ENCODE data around the gene MAPK8IP1. TPM values are rescaled to one million over a fixed set of nuclear protein-coding genes. Genes with fewer than 3 reads are reported as not detected.
A peak's percentile ranks its signal among the peaks of the same experiment; 100 is the strongest.

The MAPK8IP1 gene
- total RNA-seq, 1 donor, result 8.0 TPM

- Histone ChIP-seq H2AFZ (ENCODE audit: low read length) (no peak overlapping the region), H3K9me3 (ENCODE audit: low read depth, low read length) (no peaks in the 10 kb centered on the region), H3K4me2 (ENCODE audit: insufficient read depth, low read length) (no peak overlapping the region), H3K27me3 (ENCODE audit: insufficient read depth, low read length) (no peaks in the 10 kb centered on the region), H3K36me3 (ENCODE audit: insufficient read depth, low read length) (peaks cover 4% of the 10 kb centered on the region), H3K4me3 (ENCODE audit: insufficient read depth, low read length) (no peak overlapping the region), H3K79me2 (ENCODE audit: insufficient read depth, low read length) (peaks cover 80% of the 10 kb centered on the region), H3K4me1 (ENCODE audit: insufficient read depth, low read length) (peaks cover 25% of the 10 kb centered on the region), H4K20me1 (ENCODE audit: insufficient read depth, low read length) (peaks cover 45% of the 10 kb centered on the region), H3K27ac (ENCODE audit: low read depth, low read length) (no peak overlapping the region)
- TF ChIP-seq CTCF (IDR thresholded peaks at IDR 0.05; ENCODE audit: extremely low read depth, low read depth, low read length), result no peak
- no peak for DNase-seq (ENCODE audit: insufficient read length, low spot score, missing footprints)
Observed at GRCh38 chr11:45852018-45852711, 33.3 kb upstream of the MAPK8IP1 start.

- TF ChIP-seq CTCF (IDR thresholded peaks at IDR 0.05; ENCODE audit: extremely low read depth, low read depth, low read length), result no peak
- Histone ChIP-seq H3K4me1 (ENCODE audit: insufficient read depth, low read length) (peaks cover 30% of the 10 kb centered on the region), H3K9me3 (ENCODE audit: low read depth, low read length) (no peaks in the 10 kb centered on the region), H3K27me3 (ENCODE audit: insufficient read depth, low read length) (no peaks in the 10 kb centered on the region), H3K79me2 (ENCODE audit: insufficient read depth, low read length) (peaks cover 77% of the 10 kb centered on the region), H3K36me3 (ENCODE audit: insufficient read depth, low read length) (peaks cover 6% of the 10 kb centered on the region), H4K20me1 (ENCODE audit: insufficient read depth, low read length) (peaks cover 45% of the 10 kb centered on the region), H3K4me3 (ENCODE audit: insufficient read depth, low read length) (no peak overlapping the region), H2AFZ (ENCODE audit: low read length) (no peak overlapping the region), H3K4me2 (ENCODE audit: insufficient read depth, low read length) (no peak overlapping the region), H3K27ac (ENCODE audit: low read depth, low read length) (no peak overlapping the region)
- no peak for DNase-seq (ENCODE audit: insufficient read length, low spot score, missing footprints)
Observed at GRCh38 chr11:45852712-45853101, 32.7 kb upstream of the MAPK8IP1 start.

GRCh38 chr11:45853332-45854219, 31.9 kb upstream of the MAPK8IP1 start:
- H3K4me1 ChIP-seq (ENCODE audit: insufficient read depth, low read length), result peaks cover 34% of the 10 kb centered on the region
- no peak for TF ChIP-seq CTCF (IDR thresholded peaks at IDR 0.05; ENCODE audit: extremely low read depth, low read depth, low read length)
- no peak overlapping the region for H3K27ac ChIP-seq (ENCODE audit: low read depth, low read length)
- no peak for DNase-seq (ENCODE audit: insufficient read length, low spot score, missing footprints)
- no peaks in the 10 kb centered on the region for H3K9me3 ChIP-seq (ENCODE audit: low read depth, low read length)
- H2AFZ ChIP-seq (ENCODE audit: low read length), result no peak overlapping the region
- peaks cover 42% of the 10 kb centered on the region for H4K20me1 ChIP-seq (ENCODE audit: insufficient read depth, low read length)
- peaks cover 68% of the 10 kb centered on the region for H3K79me2 ChIP-seq (ENCODE audit: insufficient read depth, low read length)
- no peaks in the 10 kb centered on the region for H3K27me3 ChIP-seq (ENCODE audit: insufficient read depth, low read length)
- no peak overlapping the region for H3K4me3 ChIP-seq (ENCODE audit: insufficient read depth, low read length)
- H3K36me3 ChIP-seq (ENCODE audit: insufficient read depth, low read length), result peaks cover 6% of the 10 kb centered on the region
- H3K4me2 ChIP-seq (ENCODE audit: insufficient read depth, low read length), result no peak overlapping the region

- Histone ChIP-seq H3K27me3 (ENCODE audit: insufficient read depth, low read length) (no peaks in the 10 kb centered on the region), H3K79me2 (ENCODE audit: insufficient read depth, low read length) (peaks cover 52% of the 10 kb centered on the region), H2AFZ (ENCODE audit: low read length) (no peak overlapping the region), H3K4me3 (ENCODE audit: insufficient read depth, low read length) (no peak overlapping the region), H4K20me1 (ENCODE audit: insufficient read depth, low read length) (peaks cover 31% of the 10 kb centered on the region), H3K36me3 (ENCODE audit: insufficient read depth, low read length) (peaks cover 7% of the 10 kb centered on the region), H3K27ac (ENCODE audit: low read depth, low read length) (peak overlapping the region; percentile 56), H3K4me2 (ENCODE audit: insufficient read depth, low read length) (no peak overlapping the region), H3K9me3 (ENCODE audit: low read depth, low read length) (no peaks in the 10 kb centered on the region), H3K4me1 (ENCODE audit: insufficient read depth, low read length) (peaks cover 43% of the 10 kb centered on the region)
- DNase-seq (ENCODE audit: insufficient read length, low spot score, missing footprints), result no peak
- TF ChIP-seq CTCF (IDR thresholded peaks at IDR 0.05; ENCODE audit: extremely low read depth, low read depth, low read length), result no peak
Observed at GRCh38 chr11:45855308-45855707, 30.1 kb upstream of the MAPK8IP1 start.
